BLaER1 (cell line): ENCODE measurements around the gene CCR2.
"Not testable (repeated sequence)": the region's sequence is repeated elsewhere in the genome, so short reads cannot be mapped to it uniquely, and the experiment has no call there.

ENCODE experiments used
- H3K27ac ChIP-seq: shearing (Covaris generic); formaldehyde crosslinking; 2 replicates; pipeline ENCODE4 v1.8.1; 2022
- H3K27me3 ChIP-seq: shearing (Covaris generic); formaldehyde crosslinking; 2 replicates; pipeline ENCODE4 v1.8.1; 2022
- H3K36me3 ChIP-seq: shearing (Covaris generic); formaldehyde crosslinking; 2 replicates; pipeline ENCODE4 v1.8.1; 2022
- H3K4me1 ChIP-seq: shearing (Covaris generic); formaldehyde crosslinking; 2 replicates; pipeline ENCODE4 v1.8.1; 2022
- H3K4me2 ChIP-seq: shearing (Covaris generic); formaldehyde crosslinking; 2 replicates; pipeline ENCODE4 v1.8.1; 2022
- H3K4me3 ChIP-seq: shearing (Covaris generic); formaldehyde crosslinking; 2 replicates; pipeline ENCODE4 v1.8.1; 2022
- H3K9ac ChIP-seq: shearing (Covaris generic); formaldehyde crosslinking; 2 replicates; pipeline ENCODE4 v1.8.1; 2022
- H3K9me3 ChIP-seq: shearing (Covaris generic); formaldehyde crosslinking; 2 replicates; pipeline ENCODE4 v1.8.1; 2022
- H4K20me1 ChIP-seq: shearing (Covaris generic); formaldehyde crosslinking; 2 replicates; pipeline ENCODE4 v1.8.1; 2022
- Cebpa-rat ChIP-seq: shearing (Covaris generic); IDR thresholded peaks from 2 replicates; pipeline ENCODE4 v1.8.1; 2022

CCR2 gene

DNA sequence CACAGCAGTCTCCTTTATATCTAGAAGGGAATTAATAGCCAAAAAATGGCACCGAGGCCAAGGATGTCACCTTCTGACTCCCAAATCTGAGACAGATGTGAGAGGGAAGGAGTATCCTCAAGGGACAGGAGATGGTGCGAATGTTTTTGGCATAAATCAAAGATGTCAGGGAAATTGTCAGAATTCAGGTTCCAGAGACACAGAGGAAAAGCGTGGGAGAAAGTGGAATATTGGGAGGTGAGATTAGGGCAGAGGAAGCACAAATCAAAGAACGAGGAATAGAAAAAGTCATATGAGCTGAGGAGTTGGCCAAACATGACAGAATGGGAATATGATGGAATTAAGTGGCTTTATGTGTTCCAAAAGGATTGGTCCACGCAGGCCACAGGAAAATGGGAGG is 46.9 kb downstream of the CCR2 start:
- Histone ChIP-seq H3K27ac (no peak overlapping the region), H3K36me3 (no peaks in the 10 kb centered on the region)
- TF ChIP-seq Cebpa-rat, result no peak

GRCh38 chr3:46401579-46401978 is 47.7 kb downstream of the CCR2 start:
- Histone ChIP-seq H3K9me3 (no peaks in the 10 kb centered on the region), H3K4me3 (no peak overlapping the region), H3K9ac (no peak overlapping the region), H3K4me2 (no peak overlapping the region), H3K4me1 (peaks cover 15% of the 10 kb centered on the region), H3K27me3 (no peaks in the 10 kb centered on the region), H3K27ac (no peak overlapping the region), H4K20me1 (no peaks in the 10 kb centered on the region), H3K36me3 (no peaks in the 10 kb centered on the region)
- TF ChIP-seq Cebpa-rat, result no peak

More for the DNA sequence above, 46.9 kb downstream of the CCR2 start:
- Histone ChIP-seq H3K4me3 (no peak overlapping the region), H3K4me2 (no peak overlapping the region), H3K4me1 (peaks cover 15% of the 10 kb centered on the region), H4K20me1 (no peaks in the 10 kb centered on the region), H3K27me3 (no peaks in the 10 kb centered on the region), H3K9ac (no peak overlapping the region), H3K9me3 (no peaks in the 10 kb centered on the region)

GRCh38 chr3:46402902-46403301 is 49.0 kb downstream of the CCR2 start:
- not testable (repeated sequence) for H3K27me3 ChIP-seq, H3K4me2 ChIP-seq, H3K9me3 ChIP-seq, H4K20me1 ChIP-seq, H3K36me3 ChIP-seq, H3K9ac ChIP-seq, H3K4me3 ChIP-seq, H3K27ac ChIP-seq
- peaks cover 28% of the 10 kb centered on the region for H3K4me1 ChIP-seq

DNA sequence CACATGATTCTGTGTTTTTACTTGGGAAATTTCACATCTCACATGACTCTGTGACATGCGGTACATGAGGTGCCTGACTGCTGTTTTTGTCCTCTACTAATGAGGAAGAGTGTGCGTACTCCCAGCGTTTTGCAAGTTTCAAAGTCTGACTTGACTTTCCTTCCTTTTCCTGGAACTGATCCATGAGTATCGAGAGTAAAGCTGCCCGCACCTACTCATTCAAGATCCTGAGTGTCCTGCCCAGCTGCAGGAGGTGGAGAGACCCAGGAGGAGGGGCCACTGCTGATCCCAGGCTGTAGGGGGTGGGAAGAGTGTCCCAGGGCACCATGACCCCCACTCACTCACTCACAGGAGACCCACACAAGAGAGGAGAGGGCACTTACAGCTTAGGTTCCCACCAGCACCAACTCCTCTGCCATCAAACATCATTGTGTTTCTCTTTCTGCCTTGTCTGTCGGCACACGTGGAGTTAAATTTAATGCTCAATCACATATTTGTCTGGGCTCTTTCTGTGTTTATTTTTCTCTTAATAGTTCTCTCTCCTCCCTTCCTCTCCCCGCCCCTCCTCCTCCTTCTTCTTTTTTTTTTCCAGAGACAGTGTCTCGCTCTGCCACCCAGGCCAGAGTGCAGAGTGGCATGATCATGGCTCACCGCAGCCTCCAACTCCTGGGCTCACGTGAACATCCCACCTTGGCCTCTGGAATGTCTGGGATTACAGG is 51.5 kb downstream of the CCR2 start:
- Histone ChIP-seq H3K9me3 (no peaks in the 10 kb centered on the region), H3K36me3 (no peaks in the 10 kb centered on the region), H3K27ac (no peak overlapping the region), H3K4me3 (no peak overlapping the region), H4K20me1 (no peaks in the 10 kb centered on the region), H3K27me3 (no peaks in the 10 kb centered on the region), H3K4me2 (peak overlapping the region; percentile 91; the same call in 1 of the 2 replicates), H3K4me1 (peaks cover 37% of the 10 kb centered on the region), H3K9ac (no peak overlapping the region)
- no peak for TF ChIP-seq Cebpa-rat

GRCh38 chr3:46406443-46406787 is 52.5 kb downstream of the CCR2 start:
- no peaks in the 10 kb centered on the region for H3K9me3 ChIP-seq
- TF ChIP-seq Cebpa-rat, result no peak
- no peaks in the 10 kb centered on the region for H4K20me1 ChIP-seq
- H3K4me3 ChIP-seq, result no peak overlapping the region
- H3K4me1 ChIP-seq, result peaks cover 37% of the 10 kb centered on the region
- H3K27me3 ChIP-seq, result no peaks in the 10 kb centered on the region
- no peaks in the 10 kb centered on the region for H3K36me3 ChIP-seq
- H3K4me2 ChIP-seq, result peak overlapping the region; percentile 91
- peak overlapping the region; percentile 75 for H3K27ac ChIP-seq
- peak overlapping the region; percentile 60; the same call in 1 of the 2 replicates for H3K9ac ChIP-seq

DNA sequence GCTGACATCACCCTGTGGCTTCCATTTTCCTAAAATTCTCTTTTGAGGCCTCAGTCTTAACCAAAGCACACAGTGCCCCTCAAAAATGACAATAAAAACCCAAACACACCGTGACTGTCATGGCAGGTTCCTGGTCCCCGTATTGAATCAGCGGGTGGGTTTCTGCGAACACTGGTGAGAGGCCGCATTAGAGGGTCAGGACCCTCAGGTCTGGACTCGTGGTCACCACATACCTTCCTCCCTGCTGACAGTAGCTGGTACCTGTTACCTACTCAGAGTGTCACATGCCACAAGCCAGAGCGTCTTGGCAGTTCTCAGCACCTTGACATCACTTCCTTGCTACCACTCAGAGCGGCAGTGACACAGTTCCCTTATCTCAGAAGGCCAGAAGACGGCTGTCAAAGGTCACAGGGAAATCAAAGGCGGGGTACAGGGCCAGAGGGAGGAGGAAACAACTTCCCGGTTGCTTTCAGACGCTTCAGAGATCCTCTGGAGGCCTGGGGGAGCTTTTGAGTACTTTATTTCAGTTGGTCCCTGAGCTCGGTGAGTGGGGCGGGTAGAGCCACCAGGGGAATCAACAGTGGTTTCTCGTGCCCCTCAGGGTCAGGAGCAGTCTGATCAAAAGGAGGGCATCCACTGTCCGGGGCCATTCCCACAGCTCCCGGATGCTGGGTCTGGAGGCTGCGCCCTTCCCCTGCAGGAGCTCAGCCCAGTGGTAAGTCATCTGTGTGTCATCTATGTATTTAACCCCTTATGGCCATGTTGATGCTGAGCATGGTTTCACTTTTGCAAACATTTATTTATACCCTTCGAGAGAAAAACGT is 53.1 kb downstream of the CCR2 start, which contains the start of the genes CCR5AS and CCRL2:
CCR5AS (minus strand) TSS at position 279 of the 824 bp plus-strand sequence.
CCRL2 (plus strand) TSS at position 472 of the 824 bp plus-strand sequence. CDS start 821 bp downstream, outside the sequence.
- no peak for TF ChIP-seq Cebpa-rat
- Histone ChIP-seq H3K4me3 (peak within 1 kb of the TSS; percentile 62), H3K9ac (peak within 1 kb of the TSS; percentile 60), H3K27me3 (no peaks in the 10 kb centered on the region), H4K20me1 (no peaks in the 10 kb centered on the region), H3K4me1 (peaks cover 37% of the 10 kb centered on the region), H3K36me3 (no peaks in the 10 kb centered on the region), H3K4me2 (peak within 1 kb of the TSS; percentile 91), H3K27ac (peak within 1 kb of the TSS; percentile 75), H3K9me3 (no peaks in the 10 kb centered on the region)

GRCh38 chr3:46407970-46408369 is 54.1 kb downstream of the CCR2 start:
- H3K4me2 ChIP-seq, result peak overlapping the region; percentile 91
- peak overlapping the region; percentile 75 for H3K27ac ChIP-seq
- H3K36me3 ChIP-seq, result no peaks in the 10 kb centered on the region
- peaks cover 44% of the 10 kb centered on the region for H3K4me1 ChIP-seq
- TF ChIP-seq Cebpa-rat, result no peak
- H4K20me1 ChIP-seq, result no peaks in the 10 kb centered on the region
- peak overlapping the region; percentile 62 for H3K4me3 ChIP-seq
- peak overlapping the region; percentile 60 for H3K9ac ChIP-seq
- H3K9me3 ChIP-seq, result no peaks in the 10 kb centered on the region
- H3K27me3 ChIP-seq, result no peaks in the 10 kb centered on the region

DNA sequence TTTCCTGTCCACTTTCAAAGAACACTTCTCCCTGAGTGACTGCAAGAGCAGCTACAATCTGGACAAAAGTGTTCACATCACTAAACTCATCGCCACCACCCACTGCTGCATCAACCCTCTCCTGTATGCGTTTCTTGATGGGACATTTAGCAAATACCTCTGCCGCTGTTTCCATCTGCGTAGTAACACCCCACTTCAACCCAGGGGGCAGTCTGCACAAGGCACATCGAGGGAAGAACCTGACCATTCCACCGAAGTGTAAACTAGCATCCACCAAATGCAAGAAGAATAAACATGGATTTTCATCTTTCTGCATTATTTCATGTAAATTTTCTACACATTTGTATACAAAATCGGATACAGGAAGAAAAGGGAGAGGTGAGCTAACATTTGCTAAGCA is 54.9 kb downstream of the CCR2 start:
- no peak for TF ChIP-seq Cebpa-rat
- Histone ChIP-seq H4K20me1 (no peaks in the 10 kb centered on the region), H3K27ac (no peak overlapping the region), H3K4me1 (peaks cover 53% of the 10 kb centered on the region), H3K27me3 (no peaks in the 10 kb centered on the region), H3K36me3 (no peaks in the 10 kb centered on the region), H3K4me3 (no peak overlapping the region), H3K9ac (no peak overlapping the region), H3K9me3 (no peaks in the 10 kb centered on the region), H3K4me2 (peak overlapping the region; percentile 91; the same call in 1 of the 2 replicates)

- H3K4me1 ChIP-seq, result peaks cover 55% of the 10 kb centered on the region
- H3K9ac ChIP-seq, result no peak overlapping the region
- H3K4me3 ChIP-seq, result no peak overlapping the region
- TF ChIP-seq Cebpa-rat, result no peak
- H3K27ac ChIP-seq, result no peak overlapping the region
- H4K20me1 ChIP-seq, result no peaks in the 10 kb centered on the region
- no peaks in the 10 kb centered on the region for H3K27me3 ChIP-seq
- H3K9me3 ChIP-seq, result no peaks in the 10 kb centered on the region
- no peaks in the 10 kb centered on the region for H3K36me3 ChIP-seq
- H3K4me2 ChIP-seq, result no peak overlapping the region
These were observed 56.0 kb downstream of the CCR2 start for GRCh38 chr3:46409739-46410489.
